GM12874 (cell line): ENCODE measurements around the gene ATP8B2.

ENCODE experiments used
- CTCF ChIP-seq: IDR thresholded peaks from 2 replicates; pipeline ENCODE4 v1.5.1; 2011; ENCODE audit warnings: low read depth, mild to moderate bottlenecking, control low read depth, low read length, moderate library complexity; ENCODE audit not compliant: insufficient read depth

Gene ATP8B2

GRCh38 chr1:154398678-154399077 lies 73.4 kb downstream of the ATP8B2 start:
- no peak for TF ChIP-seq CTCF

DNA sequence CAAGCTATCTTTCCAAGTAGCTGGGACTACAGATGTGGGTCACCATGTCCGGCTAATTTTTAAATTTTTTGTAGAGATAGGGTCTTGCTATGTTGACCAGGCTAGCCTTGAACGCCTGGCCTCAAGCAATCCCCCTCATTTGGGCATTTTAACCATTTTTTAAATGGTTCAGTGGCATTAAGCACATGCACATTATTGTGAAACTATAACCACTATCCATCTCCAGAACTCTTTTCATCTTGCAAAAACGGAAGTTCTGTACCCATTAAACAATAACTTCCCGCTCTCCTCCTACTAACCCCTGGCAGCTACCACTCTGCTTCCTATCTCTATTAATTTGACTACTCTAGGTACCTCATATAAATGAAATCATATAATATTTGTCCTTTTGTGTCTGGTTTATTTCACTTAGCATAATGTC lies 75.1 kb downstream of the ATP8B2 start:
- no peak for TF ChIP-seq CTCF
